ENCODE measurements around the gene CYTH1. TPM values are rescaled to one million over a fixed set of nuclear protein-coding genes. Genes with fewer than 3 reads are reported as not detected.

CYTH1 gene
- total RNA-seq, 2 experiments from 2014 or later, result 73.0 to 148 TPM

GRCh38 chr17:78818932-78819331, 36.9 kb upstream of the CYTH1 start:
- CTCF ChIA-PET (ENCODE audit: unreplicated experiment), result interaction anchor here (0.6 kb wide), 1 partner anchor 398 kb away, joined by 3 read pairs; no protein-coding TSS in a partner anchor
- DNase-seq (ENCODE audit: low spot score), result no peak
- no peaks in the 10 kb centered on the region for H4K20me1 ChIP-seq (ENCODE audit: insufficient read depth, low read length)
- H3K4me2 ChIP-seq (ENCODE audit: low read length), result no peak overlapping the region
- H3K9me2 ChIP-seq (ENCODE audit: insufficient read depth, low read length), result no peaks in the 10 kb centered on the region
- H3K27ac ChIP-seq (ENCODE audit: low read depth, low read length, poor library complexity, severe bottlenecking), result no peak overlapping the region
- BruUV-seq (replicated peaks), result no TSS peak
- H3K36me3 ChIP-seq (ENCODE audit: insufficient read depth, low read length), result peaks cover 96% of the 10 kb centered on the region
- no peaks in the 10 kb centered on the region for H3K9me3 ChIP-seq (ENCODE audit: low read length)
- no peaks in the 10 kb centered on the region for H3K4me1 ChIP-seq (ENCODE audit: insufficient read depth, low read length, poor library complexity, severe bottlenecking)
- POLR2A ChIA-PET, result interaction anchor here (0.8 to 1.1 kb wide), 2 partner anchors 13 to 20 kb away, joined by 3 read pairs; no protein-coding TSS in a partner anchor
- TF ChIP-seq CTCF (conservative IDR thresholded peaks at IDR 0.05; ENCODE audit: low read length), result no peak
- no peak overlapping the region for H3K4me3 ChIP-seq (ENCODE audit: low read depth, low read length, poor library complexity, severe bottlenecking)
- intact Hi-C loops (cut with micrococcal nuclease; ENCODE audit: unreplicated experiment), result no loop called here
- H2AFZ ChIP-seq (ENCODE audit: low read length), result no peak overlapping the region
- H3K79me2 ChIP-seq (ENCODE audit: insufficient read depth, low read depth, low read length), result no peaks in the 10 kb centered on the region

- no peak overlapping the region for H3K27ac ChIP-seq (ENCODE audit: low read depth, low read length, poor library complexity, severe bottlenecking)
Observed at GRCh38 chr17:78818152-78818846, 36.2 kb upstream of the CYTH1 start.

More at GRCh38 chr17:78818152-78818846, 36.2 kb upstream of the CYTH1 start:
- no peak for TF ChIP-seq EZH2phosphoT487 (IDR thresholded peaks at IDR 0.05; ENCODE audit: borderline replicate concordance, low read depth, low read length)
- TF ChIP-seq CTCF (conservative IDR thresholded peaks at IDR 0.05; ENCODE audit: low read length), result no peak
- H3K4me2 ChIP-seq (ENCODE audit: low read length), result no peak overlapping the region
- no peak for DNase-seq (ENCODE audit: low spot score)
- no peaks in the 10 kb centered on the region for H4K20me1 ChIP-seq (ENCODE audit: insufficient read depth, low read length)
- peaks cover 96% of the 10 kb centered on the region for H3K36me3 ChIP-seq (ENCODE audit: insufficient read depth, low read length)
- no peak overlapping the region for H2AFZ ChIP-seq (ENCODE audit: low read length)
- intact Hi-C loops (cut with micrococcal nuclease; ENCODE audit: unreplicated experiment), result no loop called here
- no TSS peak for BruUV-seq (replicated peaks)
- H3K79me2 ChIP-seq (ENCODE audit: insufficient read depth, low read depth, low read length), result no peaks in the 10 kb centered on the region
- CTCF ChIA-PET (ENCODE audit: unreplicated experiment), result no interaction called here
- H3K4me1 ChIP-seq (ENCODE audit: insufficient read depth, low read length, poor library complexity, severe bottlenecking), result no peaks in the 10 kb centered on the region
- POLR2A ChIA-PET, result no interaction called here
- H3K9me3 ChIP-seq (ENCODE audit: low read length), result no peaks in the 10 kb centered on the region
- no peaks in the 10 kb centered on the region for H3K9me2 ChIP-seq (ENCODE audit: insufficient read depth, low read length)
- H3K4me3 ChIP-seq (ENCODE audit: low read depth, low read length, poor library complexity, severe bottlenecking), result no peak overlapping the region

Measured in OCI-LY7 (cell line).